KOPT-K1 (cell line): ENCODE measurements around the gene RADIL.

Experiments
- H3K27ac ChIP-seq: fragments of 200-600 bp; sonication (generic); 2 replicates; pipeline ENCODE4 v1.5.1; 2016; ENCODE audit warnings: antibody characterized with exemption, mild to moderate bottlenecking, low read depth, low read length; ENCODE audit not compliant: poor library complexity, severe bottlenecking
- H3K36me3 ChIP-seq: fragments of 200-600 bp; sonication (generic); 2 replicates; pipeline ENCODE4 v1.5.1; 2017; ENCODE audit warnings: antibody characterized with exemption, mild to moderate bottlenecking, low read length, moderate library complexity; ENCODE audit not compliant: insufficient read depth
- H3K9me3 ChIP-seq: fragments of 200-600 bp; sonication (generic); 2 replicates; pipeline ENCODE4 v1.5.1; 2017; ENCODE audit warnings: antibody characterized with exemption, low read length, mild to moderate bottlenecking; ENCODE audit not compliant: insufficient read depth, poor library complexity, severe bottlenecking

RADIL gene

DNA sequence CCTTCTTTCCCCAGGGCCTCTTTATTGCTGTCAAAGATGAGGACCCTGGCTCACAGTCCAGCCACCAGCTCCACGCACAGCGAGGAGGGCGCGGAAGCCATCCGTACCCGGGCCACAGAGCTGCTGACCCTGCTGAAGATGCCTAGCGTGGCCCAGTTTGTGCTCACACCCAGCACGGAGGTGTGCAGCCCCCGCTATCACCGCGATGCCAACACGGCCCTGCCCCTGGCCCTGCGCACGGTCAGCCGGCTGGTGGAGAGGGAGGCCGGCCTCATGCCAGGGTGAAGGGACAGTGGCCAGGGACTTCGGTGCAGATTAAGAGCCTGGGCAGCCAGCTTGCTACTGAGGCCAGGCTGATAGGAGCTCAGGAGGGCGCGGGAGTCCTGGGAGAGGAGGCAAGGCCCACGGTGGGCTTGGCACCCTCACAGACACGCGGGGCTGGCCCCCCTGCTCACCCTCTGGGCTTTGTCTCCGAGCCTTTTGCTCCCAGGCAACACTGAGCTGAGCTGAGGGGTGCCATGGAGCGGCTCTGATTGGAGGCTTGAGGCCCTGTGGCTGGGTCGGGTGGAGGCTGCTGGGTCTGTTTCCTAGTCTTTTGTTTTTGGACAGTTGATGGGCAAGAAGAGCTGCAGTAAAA, 92.3 kb downstream of the RADIL start:
- H3K9me3 ChIP-seq: no peaks in the 10 kb centered on the region
- no peak overlapping the region for H3K27ac ChIP-seq
- H3K36me3 ChIP-seq: peaks cover 74% of the 10 kb centered on the region

DNA sequence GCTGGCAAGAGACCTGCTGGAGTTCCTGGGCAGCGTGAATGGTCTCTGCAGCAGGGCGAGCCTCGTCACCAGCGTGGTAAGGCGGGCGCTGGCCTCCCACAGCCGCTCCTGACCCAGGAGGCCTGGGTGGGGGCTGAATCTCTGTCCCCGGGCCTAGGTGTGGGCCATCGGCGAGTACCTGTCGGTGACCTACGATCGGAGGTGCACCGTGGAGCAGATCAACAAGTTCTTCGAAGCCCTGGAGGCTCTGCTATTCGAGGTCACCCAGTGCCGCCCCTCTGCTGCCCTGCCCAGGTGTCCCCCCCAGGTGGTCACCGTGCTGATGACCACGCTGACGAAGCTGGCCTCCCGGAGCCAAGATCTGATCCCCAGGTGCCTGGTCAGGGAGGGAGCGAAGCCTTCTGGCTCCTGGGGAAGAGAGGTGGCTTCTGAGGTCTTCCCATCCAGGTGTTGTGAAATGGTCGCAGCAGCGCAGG, 93.0 kb downstream of the RADIL start:
- H3K36me3 ChIP-seq: peaks cover 81% of the 10 kb centered on the region
- H3K27ac ChIP-seq: no peak overlapping the region
- H3K9me3 ChIP-seq: no peaks in the 10 kb centered on the region

DNA sequence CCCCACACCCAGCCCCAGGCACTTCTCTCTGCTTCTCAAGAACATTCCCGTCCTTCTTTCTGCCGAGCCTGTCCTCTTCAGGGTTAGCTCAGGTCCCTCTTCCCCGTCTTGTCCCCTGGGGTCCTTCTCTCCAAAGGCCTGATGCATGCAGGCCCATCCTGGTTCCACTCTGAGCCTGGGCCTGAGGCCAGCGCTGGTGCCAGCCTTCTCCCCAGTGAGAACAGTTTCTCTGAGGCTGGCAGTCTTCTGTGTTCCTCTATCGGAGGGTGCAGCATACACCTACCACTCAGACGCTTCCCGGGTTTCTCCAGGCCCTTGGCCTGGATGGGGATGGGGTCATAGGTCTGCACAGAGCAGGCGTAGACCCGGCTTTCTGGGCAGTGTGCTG, 93.4 kb downstream of the RADIL start:
- peaks cover 85% of the 10 kb centered on the region for H3K36me3 ChIP-seq
- no peak overlapping the region for H3K27ac ChIP-seq
- no peaks in the 10 kb centered on the region for H3K9me3 ChIP-seq

DNA sequence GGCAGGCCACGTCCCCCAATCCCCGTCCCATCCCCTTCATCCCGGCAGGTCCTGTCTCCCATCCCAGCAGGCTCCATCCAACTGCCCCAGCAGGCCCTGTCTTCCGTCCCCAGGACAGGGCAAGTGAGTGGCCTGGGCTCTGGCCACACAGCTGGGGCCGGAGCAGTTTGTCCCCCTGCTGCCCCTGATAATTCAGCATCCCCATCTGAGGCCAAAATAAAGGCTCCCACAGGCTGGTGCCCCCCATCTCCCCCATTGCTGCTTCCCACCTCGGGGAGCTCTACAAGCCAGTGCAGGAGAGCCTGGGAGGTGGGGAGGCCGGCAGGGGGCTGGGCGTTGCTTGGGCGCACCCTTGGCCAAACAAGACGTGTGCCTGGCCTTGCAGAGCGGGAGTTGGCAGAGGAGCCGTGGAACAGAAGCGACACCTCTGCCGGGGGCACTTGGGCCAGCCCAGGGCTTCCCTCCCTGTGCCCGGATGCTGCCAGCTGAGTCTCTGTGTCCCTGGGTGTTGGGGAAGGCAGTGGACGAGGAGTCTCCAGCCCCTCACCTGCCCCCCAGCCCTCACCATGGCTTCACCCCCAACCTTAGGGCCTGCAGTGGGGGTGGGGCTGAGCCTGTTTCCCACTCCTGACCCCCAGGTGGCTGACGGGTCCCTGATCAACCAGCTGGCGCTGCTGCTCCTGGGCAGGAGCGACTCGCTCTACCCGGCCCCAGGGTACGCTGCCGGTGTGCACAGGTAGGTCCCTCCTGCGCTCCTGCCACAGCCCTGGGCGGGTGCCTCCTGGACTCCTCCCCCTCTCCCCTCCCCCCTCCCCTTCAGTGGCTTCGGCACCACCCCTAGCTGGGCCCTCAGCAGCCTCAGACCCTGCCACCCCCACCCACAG, 94.1 kb downstream of the RADIL start:
- Histone ChIP-seq H3K36me3 (peaks cover 87% of the 10 kb centered on the region), H3K27ac (no peak overlapping the region), H3K9me3 (no peaks in the 10 kb centered on the region)

DNA sequence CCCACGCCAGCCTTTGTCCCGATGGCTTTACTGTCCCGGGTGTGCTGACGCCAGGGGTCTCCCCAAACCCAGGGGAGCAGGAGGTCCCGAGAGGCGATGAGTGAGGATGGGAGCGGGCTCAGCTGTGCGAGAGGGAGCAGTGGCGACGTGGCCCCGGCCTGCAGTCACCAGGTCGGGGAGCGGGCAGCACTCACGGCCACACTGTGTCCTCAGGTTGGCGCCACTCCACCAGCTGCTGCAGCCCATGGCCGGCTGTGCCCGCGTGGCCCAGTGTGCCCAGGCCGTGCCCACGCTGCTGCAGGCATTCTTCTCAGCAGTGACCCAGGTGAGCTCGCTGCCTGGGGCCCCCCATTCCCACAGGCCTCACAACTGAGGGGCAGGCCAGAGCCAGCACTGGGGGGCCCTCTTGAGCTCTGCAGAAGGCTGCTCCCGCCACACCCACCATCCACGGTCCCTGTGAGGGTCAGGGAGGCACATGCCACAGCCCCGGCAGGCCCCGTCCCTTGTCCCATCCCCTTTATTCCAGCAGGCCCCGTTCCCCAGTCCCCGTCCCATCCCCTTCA, 94.8 kb downstream of the RADIL start:
- H3K27ac ChIP-seq: no peak overlapping the region
- H3K36me3 ChIP-seq: peaks cover 94% of the 10 kb centered on the region
- no peaks in the 10 kb centered on the region for H3K9me3 ChIP-seq

DNA sequence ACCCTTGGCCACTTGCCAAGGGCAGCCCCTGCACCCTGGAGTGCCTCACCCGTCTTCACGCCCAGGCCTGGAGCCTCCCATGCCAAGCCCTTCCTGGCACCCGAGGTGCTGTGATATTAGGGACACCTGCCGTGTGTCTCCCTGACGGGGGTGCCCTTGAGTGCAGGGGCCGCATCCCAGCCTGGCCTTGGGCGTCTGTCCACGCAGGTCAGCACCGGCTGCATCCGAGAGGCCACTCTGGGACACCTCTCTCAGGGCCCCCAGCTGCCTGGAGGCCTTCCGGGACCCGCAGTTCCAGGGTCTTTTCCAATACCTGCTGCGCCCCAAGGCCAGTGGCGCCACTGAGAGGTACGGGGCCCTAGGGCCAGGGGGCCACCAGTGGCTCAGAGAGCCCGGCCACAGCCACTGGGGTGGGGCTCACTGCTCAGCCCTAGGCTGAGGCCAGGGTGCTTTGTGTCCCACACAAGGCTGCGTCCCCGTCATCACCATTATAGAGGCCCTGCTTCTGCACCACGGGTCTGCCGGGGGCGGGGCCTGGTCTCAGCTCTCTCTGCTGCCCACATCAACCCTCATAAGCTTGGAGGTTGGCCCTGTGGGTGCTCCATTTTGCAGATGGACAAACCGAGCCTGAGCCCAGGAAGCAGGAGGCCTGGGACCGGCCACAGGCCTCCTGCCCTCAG, 95.4 kb downstream of the RADIL start:
- peaks cover 100% of the 10 kb centered on the region for H3K36me3 ChIP-seq

DNA sequence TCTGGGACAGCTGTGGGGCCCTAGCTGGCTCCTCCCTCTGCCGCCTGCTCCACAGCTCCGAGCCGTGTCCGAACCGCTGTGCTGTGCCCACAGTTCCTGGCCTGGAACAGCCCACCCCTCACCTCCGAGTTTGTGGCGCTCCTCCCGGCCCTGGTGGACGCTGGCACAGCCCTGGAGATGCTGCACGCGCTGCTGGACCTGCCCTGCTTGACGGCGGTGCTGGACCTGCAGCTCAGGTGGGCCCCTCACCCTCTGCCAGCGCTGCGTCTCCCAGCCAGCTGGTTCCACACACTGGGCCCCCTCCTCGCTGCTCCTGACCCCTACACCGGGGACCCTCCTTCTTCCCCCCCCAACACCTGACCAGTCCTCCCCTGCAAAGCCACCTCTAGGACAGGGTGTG, 96.0 kb downstream of the RADIL start:
- Histone ChIP-seq H3K9me3 (no peaks in the 10 kb centered on the region), H3K27ac (no peak overlapping the region), H3K36me3 (peaks cover 100% of the 10 kb centered on the region)

More for the DNA sequence above, 95.4 kb downstream of the RADIL start:
- no peak overlapping the region for H3K27ac ChIP-seq
- no peaks in the 10 kb centered on the region for H3K9me3 ChIP-seq

DNA sequence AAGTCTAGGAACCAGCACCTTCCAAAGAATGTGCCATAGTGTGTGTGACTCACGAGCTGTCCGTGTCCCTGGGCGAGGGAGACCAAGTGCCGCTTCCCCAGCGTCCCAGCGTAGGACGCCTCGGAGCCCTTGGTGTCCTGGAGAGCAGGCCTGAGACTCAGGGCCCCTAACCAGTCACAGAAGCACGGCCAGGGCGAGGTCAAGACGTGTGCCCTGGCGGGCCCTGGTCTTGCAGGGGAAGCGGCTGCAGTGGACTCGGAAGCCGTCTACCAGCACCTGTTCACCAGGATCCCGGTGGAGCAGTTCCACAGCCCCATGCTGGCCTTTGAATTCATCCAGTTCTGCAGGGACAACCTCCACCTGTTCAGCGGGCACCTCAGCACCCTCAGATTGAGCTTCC, 97.5 kb downstream of the RADIL start:
- peaks cover 100% of the 10 kb centered on the region for H3K36me3 ChIP-seq
- H3K27ac ChIP-seq: no peak overlapping the region
- no peaks in the 10 kb centered on the region for H3K9me3 ChIP-seq

DNA sequence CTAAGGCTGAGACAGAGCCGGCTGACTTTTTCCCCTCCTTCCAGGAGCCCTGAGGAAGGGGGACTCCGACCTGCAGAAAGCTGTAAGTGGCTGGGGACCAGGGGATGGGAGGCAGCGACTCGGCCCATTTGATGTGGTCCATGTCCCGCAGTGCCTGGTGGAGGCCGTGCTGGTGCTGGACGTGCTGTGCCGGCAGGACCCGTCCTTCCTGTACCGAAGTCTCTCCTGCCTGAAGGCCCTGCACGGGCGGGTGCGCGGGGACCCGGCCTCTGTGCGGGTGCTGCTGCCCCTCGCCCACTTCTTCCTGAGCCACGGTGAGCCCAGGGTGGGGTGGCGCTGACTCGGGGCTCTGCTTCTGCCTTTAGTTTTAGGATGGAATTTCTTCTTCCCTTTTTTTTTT, 98.1 kb downstream of the RADIL start:
- Histone ChIP-seq H3K9me3 (no peaks in the 10 kb centered on the region), H3K27ac (no peak overlapping the region), H3K36me3 (peaks cover 99% of the 10 kb centered on the region)

DNA sequence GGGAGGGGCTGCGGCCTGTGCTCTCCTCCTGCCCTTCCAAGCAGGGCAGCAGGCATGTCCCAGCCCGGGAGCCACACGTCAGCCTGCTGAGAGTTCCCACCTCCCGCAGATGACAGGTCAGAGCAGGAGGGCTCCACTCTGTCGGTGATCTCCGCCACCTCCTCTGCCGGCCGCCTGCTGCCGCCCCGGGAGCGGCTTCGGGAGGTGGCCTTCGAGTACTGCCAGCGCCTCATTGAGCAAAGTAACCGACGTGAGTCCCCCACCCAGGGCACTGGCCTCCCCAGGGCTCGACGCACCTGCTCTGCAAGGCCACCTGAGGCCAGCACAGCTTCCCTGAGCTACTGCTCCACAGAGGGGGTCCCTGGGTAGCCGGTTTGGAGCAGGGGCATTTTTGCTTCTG, 98.7 kb downstream of the RADIL start:
- H3K36me3 ChIP-seq: peaks cover 99% of the 10 kb centered on the region
- no peaks in the 10 kb centered on the region for H3K9me3 ChIP-seq
- no peak overlapping the region for H3K27ac ChIP-seq

DNA sequence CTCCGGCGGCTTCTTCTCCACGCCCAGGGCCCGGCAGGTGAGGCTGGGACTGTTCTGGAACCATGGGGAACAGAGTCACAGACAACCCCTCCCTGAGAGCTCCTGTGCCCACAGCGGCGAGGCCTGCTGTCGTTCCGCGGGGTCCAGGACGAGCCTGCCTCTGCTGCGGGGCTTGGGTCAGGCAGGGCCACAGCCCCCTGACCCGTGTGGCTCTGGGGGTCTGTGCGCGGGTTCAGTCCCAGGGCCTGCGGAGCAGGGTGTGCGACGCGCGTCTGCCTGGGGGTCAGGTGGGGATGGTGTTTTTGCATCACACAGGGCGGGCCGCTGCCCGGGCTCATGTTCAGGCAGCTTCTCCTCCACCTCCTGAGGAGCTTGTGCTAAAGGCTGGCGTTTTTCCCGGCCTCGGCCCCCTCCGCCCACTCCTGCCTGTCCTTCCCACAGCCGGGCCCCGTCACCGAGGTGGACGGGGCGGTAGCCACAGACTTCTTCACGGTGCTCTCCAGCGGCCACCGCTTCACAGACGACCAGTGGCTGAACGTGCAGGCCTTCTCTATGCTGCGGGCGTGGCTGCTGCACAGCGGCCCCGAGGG, 99.7 kb downstream of the RADIL start:
- Histone ChIP-seq H3K27ac (no peak overlapping the region), H3K36me3 (peaks cover 91% of the 10 kb centered on the region), H3K9me3 (no peaks in the 10 kb centered on the region)

DNA sequence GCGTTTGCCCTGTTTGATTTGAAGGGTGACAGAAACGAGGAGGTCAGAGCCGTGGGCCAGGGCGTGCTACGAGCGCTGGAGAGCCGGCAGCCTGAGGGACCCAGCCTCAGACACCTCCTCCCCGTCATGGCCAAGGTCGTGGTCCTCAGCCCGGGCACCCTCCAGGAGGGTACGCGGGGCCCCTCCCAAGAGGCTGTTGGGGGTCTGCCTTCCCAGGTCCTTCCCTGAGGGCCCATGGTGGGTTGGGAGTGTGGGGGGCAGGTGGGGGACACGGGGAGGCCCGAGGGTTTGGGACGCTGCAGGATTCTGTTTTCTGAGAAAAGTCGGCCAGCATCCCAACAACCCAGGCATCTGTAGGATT, 100.2 kb downstream of the RADIL start:
- H3K27ac ChIP-seq: no peak overlapping the region
- no peaks in the 10 kb centered on the region for H3K9me3 ChIP-seq
- peaks cover 87% of the 10 kb centered on the region for H3K36me3 ChIP-seq

DNA sequence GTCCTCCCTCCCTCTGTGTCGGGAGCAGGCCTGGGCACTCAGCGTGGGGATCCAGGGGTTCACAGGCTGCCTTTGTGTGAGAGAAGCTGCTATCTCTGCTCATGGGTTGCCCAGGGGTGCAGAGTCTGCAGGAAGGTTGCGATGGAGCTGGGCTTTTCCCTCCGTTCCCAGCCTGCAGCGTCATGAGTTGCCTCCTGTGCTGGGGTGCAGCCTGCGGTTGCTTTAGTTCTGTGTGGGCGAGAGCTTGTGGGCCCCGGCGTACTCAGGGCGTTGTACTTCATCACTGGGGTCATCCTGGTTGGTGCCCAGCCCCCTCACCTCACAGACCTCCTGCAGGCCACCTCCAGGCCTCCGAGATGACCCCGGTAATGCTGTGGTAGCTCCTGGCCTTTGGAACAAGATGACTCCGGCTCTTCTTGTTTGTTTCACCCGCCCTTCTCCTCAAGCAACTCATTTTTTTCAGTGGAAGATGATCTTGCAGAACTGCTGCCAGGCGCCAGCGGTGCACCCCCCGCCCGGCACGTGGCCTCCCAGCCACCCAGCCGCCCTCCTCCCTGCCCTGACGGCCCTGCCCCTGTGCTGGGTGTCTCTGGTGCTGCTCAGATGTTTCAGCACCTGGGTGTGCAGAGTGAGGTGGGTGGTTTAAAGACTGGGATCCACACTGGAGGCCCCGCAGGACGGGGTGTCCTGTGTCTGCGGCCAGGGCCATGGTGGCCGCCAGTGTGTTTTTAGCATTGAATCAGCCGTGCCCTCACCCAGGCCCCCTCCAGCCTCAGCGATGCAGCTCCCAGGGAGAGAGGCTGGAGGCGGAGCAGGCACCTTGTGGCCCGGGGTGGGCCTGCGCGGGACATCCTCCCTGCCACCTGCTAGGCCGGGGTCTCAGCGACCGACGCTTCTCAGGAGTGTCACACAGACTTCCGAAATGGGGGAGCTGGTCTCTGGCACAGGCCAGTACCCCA, 100.9 kb downstream of the RADIL start:
- Histone ChIP-seq H3K9me3 (no peaks in the 10 kb centered on the region), H3K36me3 (peaks cover 85% of the 10 kb centered on the region), H3K27ac (no peak overlapping the region)
